HG02943 (cell line): ENCODE results near the gene FAM90A1.
"Not testable (repeated sequence)": the region's sequence is repeated elsewhere in the genome, so short reads cannot be mapped to it uniquely, and the experiment has no call there.

Source experiments
- ATAC-seq: cut with Tn5 transposase; IDR thresholded peaks from one replicate; pipeline ENCODE4 v1.9.1; 2021; ENCODE audit warnings: mild to moderate bottlenecking, low read depth, moderate library complexity; ENCODE audit not compliant: unreplicated experiment

The FAM90A1 gene

DNA sequence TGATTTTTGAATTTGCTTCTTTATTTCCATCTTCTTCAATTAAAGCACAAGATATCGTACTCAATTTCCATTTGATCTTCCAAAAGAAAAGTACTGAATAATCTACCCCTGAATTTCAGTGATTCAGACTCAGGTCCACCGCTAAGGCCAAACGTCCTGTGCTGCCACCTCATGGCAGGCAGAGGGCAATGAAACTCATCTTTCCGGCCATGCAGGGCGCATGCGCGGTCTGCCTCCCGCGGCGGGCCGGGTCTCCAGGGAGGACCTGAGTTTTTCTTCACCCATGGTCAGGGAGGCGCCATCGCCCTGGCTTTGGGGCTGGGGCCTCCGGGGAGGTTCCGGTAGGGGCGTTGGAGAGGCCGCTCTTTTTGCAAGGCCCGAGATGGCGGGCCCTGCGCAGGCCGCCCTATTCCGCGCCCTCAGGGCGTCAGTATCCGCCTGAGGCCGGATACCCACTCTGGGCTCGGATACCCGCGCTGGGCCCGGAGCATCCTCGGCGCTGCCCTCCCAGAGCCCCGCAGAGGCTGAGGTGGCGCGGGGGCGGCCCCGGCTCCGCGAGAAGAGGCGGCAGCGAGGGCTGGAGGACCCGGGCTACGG lies 47.3 kb downstream of the FAM90A1 start:
- not testable (repeated sequence) for ATAC-seq

- not testable (repeated sequence) for ATAC-seq
These were observed 54.5 kb downstream of the FAM90A1 start for GRCh38 chr12:8172911-8173310.
